Stimulated activated CD4-positive, alpha-beta T cell treated with anti-CD3 and anti-CD28 coated beads, Interleukin-12 subunit alpha, Interleukin-12 subunit beta, amount 100 ng/mL, for 4 hours (primary cell): ENCODE data around the gene ADAM19.

Source experiments
- DNase-seq: peaks from one replicate; pipeline ENCODE4 v3.0.0-alpha.2; 2020

Gene ADAM19

DNA sequence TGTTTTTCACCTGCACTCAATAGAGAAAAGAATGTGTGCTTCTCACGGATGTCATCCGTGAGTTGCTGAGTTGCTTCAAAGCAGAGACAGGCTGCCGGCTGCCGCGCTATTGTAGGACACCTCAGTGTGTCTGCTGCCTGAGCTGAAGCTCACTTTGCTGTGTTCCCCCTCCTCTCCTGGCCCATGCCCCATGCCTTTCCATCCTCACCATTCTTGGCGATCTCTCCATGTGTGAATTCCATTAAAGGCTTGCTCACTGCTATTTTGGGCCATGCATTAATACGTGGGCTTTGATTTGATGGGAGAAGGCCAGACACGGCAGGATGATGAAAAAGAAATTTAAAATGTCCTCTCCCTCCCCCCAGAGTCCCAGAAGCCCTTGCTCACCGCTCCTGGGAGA is 14.5 kb downstream of the ADAM19 start:
- no peak for DNase-seq

DNA sequence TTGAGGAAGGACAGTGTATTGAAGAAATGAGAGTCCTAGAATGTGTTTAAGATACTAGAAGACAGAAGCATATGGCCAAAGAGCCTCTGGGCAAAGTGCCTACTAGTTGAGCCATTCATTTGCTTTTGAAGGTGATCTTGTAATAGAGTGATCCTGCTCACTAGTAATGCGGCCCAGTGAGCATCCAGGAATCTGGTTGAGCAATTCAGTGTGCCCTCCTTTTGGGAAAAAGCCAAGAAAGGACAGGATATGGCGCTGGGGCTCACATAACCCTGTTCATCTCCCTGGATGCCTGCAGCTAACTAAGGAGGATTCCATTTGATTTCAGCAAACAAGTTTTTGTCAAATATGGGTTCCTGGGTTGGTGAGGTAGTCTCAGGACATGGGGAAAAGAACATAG is 16.3 kb downstream of the ADAM19 start:
- no peak for DNase-seq

- DNase-seq: no peak
Measured at GRCh38 chr5:157558681-157559080, 16.9 kb downstream of the ADAM19 start.

DNA sequence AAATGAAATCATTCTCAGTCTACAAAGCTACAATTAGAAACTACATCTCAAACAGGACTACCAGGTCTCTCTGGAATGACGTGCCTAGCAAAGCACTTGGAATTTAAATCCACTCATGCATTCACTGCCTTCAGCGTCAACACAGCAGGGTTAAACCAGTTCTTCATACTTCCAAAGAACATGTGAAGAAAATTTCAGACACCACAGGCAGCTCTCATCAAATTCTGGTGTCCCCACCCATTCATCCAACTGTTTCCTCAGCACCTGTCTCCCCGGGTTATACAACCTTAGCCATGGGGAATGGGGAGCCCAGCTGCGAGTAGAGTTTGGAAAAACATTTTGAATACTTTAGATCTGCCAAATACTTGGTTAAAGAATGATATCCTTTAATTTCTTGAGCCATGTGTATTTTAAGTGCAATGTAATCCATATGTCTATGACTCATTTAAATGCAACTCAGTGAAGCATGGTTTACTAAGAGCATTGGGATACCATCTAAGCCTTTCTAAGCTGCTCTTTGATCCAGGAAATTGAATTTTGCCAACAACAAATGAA is 17.5 kb downstream of the ADAM19 start:
- no peak for DNase-seq

- DNase-seq: no peak
Measured at GRCh38 chr5:157556615-157557418, 18.8 kb downstream of the ADAM19 start.

- no peak for DNase-seq
Measured at GRCh38 chr5:157555037-157555640, 20.4 kb downstream of the ADAM19 start.

DNA sequence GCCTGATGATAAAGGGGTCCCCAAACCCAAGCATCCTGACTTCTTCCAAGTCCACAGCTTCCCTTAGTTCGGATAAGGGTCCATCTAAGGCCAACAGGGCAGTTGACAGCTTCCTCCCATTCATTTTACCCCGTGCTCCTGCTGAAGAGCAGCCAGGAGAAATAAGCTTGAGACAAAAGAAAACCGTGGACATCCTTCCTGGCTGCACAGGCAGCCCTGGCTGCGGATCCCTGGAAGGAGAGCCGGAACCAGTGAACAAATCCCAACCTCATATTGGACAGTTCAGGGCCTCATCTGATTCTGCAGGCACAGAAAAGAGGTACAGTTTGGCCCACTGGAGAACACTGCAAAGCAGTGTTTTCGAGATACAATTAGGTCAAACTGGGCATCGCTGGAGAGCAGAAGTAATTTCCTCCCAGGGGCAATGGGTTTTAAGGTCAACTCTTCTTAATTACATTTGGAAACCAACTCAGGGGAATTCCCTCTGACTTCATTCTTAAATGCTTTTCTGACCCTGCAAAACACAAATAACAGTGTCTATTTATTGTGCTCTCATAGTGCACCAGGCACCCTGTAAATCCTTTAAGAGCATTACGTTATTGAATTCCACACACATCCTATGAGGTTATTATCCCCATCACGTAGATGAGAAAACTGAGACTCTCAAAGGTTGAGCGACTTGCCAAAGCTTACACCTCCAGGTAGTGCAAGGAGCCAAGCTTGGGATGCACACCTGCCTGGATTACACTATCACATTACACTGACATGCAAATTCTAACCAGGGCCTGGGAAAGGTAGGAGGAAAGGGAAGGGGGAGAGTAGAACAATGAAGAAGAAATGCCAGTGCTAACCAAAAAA is 21.2 kb downstream of the ADAM19 start:
- no peak for DNase-seq

GRCh38 chr5:157552650-157553049 is 22.9 kb downstream of the ADAM19 start:
- no peak for DNase-seq

- DNase-seq: no peak
Measured at GRCh38 chr5:157550663-157551062, 24.9 kb downstream of the ADAM19 start.

DNA sequence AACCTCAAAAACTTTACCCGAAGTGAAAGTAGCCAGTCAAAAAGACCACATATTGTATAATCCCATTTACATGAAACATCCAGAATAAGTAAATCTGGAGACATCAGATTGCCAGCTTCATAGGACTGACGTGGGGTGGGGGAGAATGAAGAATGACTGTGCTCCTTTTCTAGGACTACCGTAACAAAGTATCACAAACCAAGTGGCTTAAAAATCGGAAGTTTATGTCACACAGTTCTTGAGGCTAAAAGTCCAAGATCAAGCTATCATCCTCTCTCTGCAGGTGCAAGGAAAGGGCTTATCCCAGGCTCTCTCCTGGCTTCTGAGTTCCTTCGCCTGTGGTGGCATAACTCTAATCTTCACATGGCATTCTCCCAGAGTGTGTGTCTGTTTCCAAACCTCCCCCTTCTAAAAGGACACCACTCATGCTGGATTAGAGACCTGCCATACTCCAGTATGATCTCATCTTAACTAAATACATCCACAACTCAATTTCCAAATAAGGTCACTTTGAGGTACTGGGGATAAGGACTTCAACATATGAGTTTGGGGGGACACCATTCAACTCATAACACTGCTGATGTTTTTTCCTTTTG is 25.5 kb downstream of the ADAM19 start:
- no peak for DNase-seq

DNA sequence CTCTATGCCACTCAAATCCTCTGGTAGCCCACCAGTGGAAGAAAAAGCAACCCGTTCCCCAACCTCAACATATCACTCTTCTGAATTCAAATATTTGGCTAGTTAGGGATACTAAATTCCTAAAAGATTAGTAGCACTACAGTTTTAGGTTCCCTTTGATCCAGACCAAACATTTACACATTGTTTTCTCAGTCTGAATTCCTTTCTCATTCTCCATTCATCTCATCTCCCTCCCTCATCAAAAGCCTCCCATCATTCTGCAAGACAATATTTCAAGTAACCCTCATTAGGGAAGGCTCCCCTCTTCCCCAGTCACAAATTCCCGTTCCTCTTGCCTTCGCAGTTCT is 26.3 kb downstream of the ADAM19 start:
- no peak for DNase-seq

DNA sequence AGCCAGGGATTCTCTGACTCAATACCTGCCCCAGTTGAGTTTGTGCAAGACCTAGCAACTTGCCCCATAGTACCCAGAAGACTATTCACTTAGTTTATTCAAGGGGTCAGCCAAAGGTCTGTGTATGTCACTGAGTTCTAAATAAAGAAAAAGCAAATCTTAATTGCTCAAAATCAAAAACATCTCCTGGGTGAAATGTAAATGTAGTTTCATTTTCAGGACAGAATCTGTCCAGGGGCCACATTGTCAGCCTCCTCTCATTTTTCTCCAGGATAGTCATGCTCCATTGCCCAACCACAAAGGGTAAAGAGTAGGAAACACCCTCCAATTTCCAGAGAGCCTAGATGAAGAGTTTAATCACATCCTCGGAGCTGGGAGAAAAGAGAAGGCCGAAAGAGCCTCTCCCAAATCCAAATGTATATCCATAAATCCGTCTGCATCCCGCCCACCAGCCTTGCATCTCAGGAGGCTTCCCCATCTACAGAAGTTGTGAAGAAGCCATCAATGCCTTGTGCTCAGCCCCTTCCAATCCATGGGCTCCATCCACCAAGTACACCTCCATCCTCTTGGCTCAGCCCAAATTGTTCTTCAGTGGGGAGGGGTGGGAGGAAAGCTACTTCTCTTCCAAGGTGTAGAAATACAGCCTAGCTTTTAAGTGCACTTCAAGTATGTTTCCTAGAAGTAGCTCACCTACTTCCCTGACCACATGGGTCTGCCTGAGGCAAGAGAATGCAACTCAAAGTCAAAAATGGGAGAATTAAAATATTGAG is 26.9 kb downstream of the ADAM19 start:
- no peak for DNase-seq

DNA sequence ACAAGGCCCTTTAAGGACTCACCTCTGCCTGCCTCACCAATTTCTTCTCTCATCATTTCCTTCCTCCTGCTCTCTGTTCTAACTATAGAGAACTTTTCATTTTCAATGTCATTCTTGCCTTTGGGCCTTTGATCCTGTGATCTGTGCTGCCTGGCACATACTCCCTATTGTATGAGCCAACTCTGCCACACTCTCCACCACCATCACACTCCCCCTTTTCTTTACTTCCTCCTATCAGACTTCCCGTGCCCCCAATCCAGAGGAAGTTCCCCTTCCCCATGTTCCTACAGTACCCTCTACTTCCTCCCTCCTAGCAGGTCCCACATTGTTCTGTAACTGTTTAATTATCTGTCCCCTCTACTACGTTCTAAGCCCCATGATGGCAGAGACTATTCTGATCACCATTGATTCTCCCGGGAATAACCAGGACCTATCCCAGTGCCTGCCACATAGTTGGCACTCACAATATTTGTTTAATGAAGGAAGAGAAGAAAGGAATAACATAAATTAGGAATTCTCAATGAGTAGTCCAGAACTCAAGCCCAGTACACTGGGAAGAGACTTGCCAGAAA is 27.5 kb downstream of the ADAM19 start:
- DNase-seq: no peak

DNA sequence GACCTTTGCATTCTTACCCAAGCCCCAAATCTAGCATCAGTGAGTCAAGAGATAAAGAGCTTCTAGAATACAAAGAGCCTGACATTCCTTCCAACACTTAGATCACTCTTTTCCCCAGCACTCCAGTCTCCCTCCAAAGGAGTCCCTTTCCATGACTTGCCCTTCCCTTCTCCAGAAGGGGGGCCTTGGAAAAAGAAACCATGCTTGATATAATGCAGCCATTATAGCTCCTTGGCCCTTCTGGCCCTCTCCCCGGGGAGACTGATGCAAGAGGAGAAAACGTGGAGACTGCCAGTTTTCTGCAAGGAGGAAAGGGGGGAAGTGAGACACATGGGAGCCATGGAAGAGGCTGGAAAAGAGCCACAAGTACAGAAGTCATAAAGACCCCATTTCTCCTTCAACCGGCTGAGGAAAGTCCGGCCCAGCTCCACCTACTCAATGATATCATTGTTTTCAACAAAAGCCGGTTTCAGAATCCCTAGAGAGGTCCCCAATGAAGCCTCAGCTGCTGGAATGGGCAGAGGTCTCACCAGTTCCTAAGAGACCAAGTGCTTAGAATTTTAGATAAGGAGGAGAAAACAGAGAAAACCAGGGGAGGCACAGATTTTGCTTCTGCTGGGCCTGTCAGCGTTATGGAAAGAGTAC is 29.0 kb downstream of the ADAM19 start:
- no peak for DNase-seq

GRCh38 chr5:157545610-157546310 is 29.8 kb downstream of the ADAM19 start:
- no peak for DNase-seq

DNA sequence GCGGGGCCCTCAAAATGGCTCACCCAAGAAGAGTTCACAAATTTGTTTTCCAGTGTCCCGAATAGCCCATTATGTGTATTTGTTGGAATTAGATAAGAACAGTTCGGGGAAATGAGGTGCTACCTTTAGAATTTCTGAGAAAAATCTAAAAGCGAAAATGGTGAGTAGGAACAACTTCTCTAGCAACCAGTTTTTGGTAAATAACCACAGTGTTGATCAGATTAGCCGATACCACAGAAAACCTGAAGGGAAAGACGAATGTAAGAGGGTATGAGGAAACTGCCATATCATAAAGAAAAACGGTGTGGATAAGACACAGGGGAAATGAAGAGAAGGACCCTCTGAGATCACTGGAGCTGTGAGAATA is 31.0 kb downstream of the ADAM19 start:
- no peak for DNase-seq

DNA sequence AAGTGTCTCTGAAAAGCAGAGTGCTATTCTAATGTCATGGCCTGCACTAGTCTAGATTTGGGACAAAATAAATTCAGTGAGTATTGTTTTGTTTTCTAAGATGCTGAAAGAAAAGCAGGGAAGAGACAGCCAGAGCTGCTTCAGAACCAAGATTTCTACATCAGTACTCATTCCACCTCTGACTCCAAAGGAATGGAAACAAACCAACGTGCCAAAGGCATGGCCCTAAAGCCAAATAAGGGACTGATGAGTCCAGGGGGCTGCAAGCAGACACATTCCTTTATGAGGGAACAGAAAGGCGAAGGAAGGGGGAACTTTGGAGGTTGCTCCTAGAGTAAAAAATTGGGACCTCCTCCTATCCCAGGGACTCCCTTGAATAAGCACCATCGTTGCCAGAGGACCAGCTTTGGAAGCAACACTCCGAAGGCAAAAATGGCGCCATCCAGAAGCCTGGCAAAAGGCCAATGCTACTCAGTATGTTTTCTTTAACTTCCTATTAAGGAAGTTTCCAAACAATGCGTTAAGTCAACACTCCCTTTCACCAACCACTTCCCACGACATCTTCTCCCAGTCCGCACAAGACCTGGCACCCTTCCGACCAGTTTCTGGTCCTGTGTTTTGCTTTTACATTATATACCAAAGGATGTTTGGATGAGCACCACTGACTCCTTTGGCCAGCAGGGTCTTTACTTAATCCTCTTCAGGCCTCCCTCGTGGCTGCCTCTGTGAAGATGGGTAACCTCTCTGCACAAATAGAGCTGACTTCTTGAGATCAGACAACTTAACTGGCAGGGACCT is 31.6 kb downstream of the ADAM19 start:
- no peak for DNase-seq

GRCh38 chr5:157542282-157543000 is 33.1 kb downstream of the ADAM19 start:
- no peak for DNase-seq

GRCh38 chr5:157541447-157542118 is 34.0 kb downstream of the ADAM19 start:
- no peak for DNase-seq
